HL-60 (cell line): ENCODE results near the gene DDX28.

Source experiments
- DNase-seq, 2 experiments: peaks; one replicate each; pipeline ENCODE4 v3.0.0-alpha.2; 2010 to 2020; ENCODE audit warnings: low read depth in 1 of 2, low spot score in 1 of 2
- H3K27ac ChIP-seq: fragments of 250-450 bp; sonication (Bioruptor Pico); replicated peaks from 2 replicates; pipeline ENCODE4 v1.5.1; 2020; ENCODE audit warnings: mild to moderate bottlenecking, moderate library complexity
- H3K27me3 ChIP-seq: fragments of 250-450 bp; sonication (Bioruptor Pico); 2 replicates; pipeline ENCODE4 v1.5.1; 2021; ENCODE audit warnings: mild to moderate bottlenecking, moderate library complexity; ENCODE audit not compliant: insufficient read depth, poor library complexity, severe bottlenecking
- H3K4me3 ChIP-seq: replicated peaks from 2 replicates; pipeline ENCODE4 v1.5.1; 2011; ENCODE audit warnings: mild to moderate bottlenecking, control low read depth, low read length; ENCODE audit not compliant: insufficient read depth
- CTCF ChIP-seq: IDR thresholded peaks from one replicate; pipeline ENCODE4 v1.5.1; 2011; ENCODE audit warnings: low read length, control low read depth, inconsistent platforms; ENCODE audit not compliant: insufficient read depth
- GABPA ChIP-seq: IDR thresholded peaks from 2 replicates; pipeline ENCODE4 v1.6.1; 2012; ENCODE audit warnings: low read depth
- POLR2AphosphoS5 ChIP-seq: IDR thresholded peaks from 2 replicates; pipeline ENCODE4 v1.6.1; 2012; ENCODE audit warnings: low read depth
- SPI1 ChIP-seq: IDR thresholded peaks from 2 replicates; pipeline ENCODE4 v1.6.1; 2012; ENCODE audit warnings: low read depth, mild to moderate bottlenecking, borderline replicate concordance
- TF ChIP-seq, protein P1 (sequence below): IDR thresholded peaks from 2 replicates; pipeline ENCODE4 v1.6.1; 2012; ENCODE audit warnings: low read depth; ENCODE audit not compliant: insufficient replicate concordance

DDX28 gene

DNA sequence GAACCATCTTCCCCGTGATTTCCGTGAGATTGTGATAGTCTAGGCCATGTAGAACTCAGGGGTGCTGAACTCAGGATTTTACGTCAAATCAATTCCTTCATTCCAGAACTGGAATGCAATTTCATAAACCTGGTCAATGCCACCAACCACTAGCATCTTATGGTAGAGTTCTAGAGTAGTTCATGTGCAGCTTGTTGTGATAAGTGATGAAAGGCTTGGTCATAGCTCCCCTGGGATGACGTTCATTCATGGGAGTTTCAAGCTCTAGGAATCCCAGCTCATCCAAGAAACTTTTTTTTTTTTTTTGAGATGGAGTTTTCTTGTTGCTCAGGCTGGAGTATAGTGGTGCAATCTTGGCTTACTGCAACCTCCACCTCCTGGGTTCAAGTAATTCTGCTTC is 20.0 kb downstream of the DDX28 start:
- Histone ChIP-seq H3K4me3 (no peak overlapping the region), H3K27me3 (no peaks in the 10 kb centered on the region), H3K27ac (no peak overlapping the region)
- TF ChIP-seq SPI1 (no peak), POLR2AphosphoS5 (no peak), CTCF (no peak), GABPA (no peak)
- TF ChIP-seq, protein P1, sequence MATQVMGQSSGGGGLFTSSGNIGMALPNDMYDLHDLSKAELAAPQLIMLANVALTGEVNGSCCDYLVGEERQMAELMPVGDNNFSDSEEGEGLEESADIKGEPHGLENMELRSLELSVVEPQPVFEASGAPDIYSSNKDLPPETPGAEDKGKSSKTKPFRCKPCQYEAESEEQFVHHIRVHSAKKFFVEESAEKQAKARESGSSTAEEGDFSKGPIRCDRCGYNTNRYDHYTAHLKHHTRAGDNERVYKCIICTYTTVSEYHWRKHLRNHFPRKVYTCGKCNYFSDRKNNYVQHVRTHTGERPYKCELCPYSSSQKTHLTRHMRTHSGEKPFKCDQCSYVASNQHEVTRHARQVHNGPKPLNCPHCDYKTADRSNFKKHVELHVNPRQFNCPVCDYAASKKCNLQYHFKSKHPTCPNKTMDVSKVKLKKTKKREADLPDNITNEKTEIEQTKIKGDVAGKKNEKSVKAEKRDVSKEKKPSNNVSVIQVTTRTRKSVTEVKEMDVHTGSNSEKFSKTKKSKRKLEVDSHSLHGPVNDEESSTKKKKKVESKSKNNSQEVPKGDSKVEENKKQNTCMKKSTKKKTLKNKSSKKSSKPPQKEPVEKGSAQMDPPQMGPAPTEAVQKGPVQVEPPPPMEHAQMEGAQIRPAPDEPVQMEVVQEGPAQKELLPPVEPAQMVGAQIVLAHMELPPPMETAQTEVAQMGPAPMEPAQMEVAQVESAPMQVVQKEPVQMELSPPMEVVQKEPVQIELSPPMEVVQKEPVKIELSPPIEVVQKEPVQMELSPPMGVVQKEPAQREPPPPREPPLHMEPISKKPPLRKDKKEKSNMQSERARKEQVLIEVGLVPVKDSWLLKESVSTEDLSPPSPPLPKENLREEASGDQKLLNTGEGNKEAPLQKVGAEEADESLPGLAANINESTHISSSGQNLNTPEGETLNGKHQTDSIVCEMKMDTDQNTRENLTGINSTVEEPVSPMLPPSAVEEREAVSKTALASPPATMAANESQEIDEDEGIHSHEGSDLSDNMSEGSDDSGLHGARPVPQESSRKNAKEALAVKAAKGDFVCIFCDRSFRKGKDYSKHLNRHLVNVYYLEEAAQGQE, result no peak
- no peak for DNase-seq

DNA sequence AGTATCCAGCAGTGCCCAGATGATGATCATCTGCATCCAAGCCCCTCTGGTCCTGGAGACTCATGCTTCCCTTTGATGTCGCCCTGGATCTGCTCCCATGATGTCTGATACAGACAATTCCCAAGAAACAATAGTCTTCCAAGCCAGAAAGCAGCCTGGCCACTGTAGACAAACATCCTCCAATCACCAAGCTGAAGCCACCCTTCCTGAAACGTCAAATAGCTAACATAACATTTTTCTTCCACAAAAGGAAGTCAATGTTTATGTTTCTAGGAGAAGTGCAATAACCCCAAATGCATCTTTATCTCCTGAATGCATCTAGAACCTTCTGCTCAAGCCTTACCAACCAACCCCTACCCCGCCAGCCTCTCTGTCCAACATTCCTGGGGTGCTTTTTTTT is 22.6 kb downstream of the DDX28 start:
- Histone ChIP-seq H3K27ac (peak overlapping the region; percentile 89), H3K27me3 (no peaks in the 10 kb centered on the region), H3K4me3 (no peak overlapping the region)
- TF ChIP-seq CTCF, result no peak
- TF ChIP-seq SPI1, result no peak
- no peak for TF ChIP-seq POLR2AphosphoS5
- TF ChIP-seq GABPA, result no peak
- TF ChIP-seq, protein P1, result no peak
- peak in 1 of 2 experiments; percentile 11 for DNase-seq

DNA sequence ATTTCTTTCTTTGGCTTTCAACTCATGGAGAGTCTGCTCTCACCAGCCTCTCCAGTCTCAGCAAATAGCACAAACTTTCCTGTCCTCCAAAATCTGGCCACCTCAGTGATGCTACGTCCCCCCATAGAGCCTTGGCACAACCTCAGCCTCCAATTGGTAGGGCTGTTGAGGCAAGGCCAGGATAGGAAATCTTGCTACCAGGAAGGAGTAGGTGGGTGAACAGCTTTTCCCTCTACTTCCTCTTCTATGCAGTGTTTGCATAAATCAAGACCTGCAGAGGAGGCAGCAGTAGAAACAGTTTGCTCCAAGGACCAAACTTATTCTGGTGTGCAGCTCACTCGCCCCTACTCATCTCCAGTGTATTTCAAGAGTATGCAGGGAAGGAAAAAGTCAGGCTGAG is 23.0 kb downstream of the DDX28 start:
- TF ChIP-seq, protein P1, result no peak
- TF ChIP-seq CTCF (no peak), GABPA (0 out of 2 replicates have a peak, but pooled peaks have one; percentile 11), SPI1 (peak; percentile 40; the same call in 1 of the 2 replicates), POLR2AphosphoS5 (no peak)
- peak in 1 of 2 experiments; percentile 68 for DNase-seq
- Histone ChIP-seq H3K27ac (peak overlapping the region; percentile 89), H3K27me3 (no peaks in the 10 kb centered on the region), H3K4me3 (no peak overlapping the region)
